GM12801 (cell line): Measurements from ENCODE around the gene C1QL1.

Source experiments
- TF ChIP-seq, protein P1 (sequence below): IDR thresholded peaks from one replicate; pipeline ENCODE4 v1.5.1; 2011; ENCODE audit warnings: control low read depth; ENCODE audit not compliant: insufficient read length; ENCODE audit errors: extremely low read depth

Gene C1QL1

GRCh38 chr17:45008216-45008615 is 40.1 kb upstream of the C1QL1 start:
- TF ChIP-seq, protein P1, sequence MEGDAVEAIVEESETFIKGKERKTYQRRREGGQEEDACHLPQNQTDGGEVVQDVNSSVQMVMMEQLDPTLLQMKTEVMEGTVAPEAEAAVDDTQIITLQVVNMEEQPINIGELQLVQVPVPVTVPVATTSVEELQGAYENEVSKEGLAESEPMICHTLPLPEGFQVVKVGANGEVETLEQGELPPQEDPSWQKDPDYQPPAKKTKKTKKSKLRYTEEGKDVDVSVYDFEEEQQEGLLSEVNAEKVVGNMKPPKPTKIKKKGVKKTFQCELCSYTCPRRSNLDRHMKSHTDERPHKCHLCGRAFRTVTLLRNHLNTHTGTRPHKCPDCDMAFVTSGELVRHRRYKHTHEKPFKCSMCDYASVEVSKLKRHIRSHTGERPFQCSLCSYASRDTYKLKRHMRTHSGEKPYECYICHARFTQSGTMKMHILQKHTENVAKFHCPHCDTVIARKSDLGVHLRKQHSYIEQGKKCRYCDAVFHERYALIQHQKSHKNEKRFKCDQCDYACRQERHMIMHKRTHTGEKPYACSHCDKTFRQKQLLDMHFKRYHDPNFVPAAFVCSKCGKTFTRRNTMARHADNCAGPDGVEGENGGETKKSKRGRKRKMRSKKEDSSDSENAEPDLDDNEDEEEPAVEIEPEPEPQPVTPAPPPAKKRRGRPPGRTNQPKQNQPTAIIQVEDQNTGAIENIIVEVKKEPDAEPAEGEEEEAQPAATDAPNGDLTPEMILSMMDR: no peak

DNA sequence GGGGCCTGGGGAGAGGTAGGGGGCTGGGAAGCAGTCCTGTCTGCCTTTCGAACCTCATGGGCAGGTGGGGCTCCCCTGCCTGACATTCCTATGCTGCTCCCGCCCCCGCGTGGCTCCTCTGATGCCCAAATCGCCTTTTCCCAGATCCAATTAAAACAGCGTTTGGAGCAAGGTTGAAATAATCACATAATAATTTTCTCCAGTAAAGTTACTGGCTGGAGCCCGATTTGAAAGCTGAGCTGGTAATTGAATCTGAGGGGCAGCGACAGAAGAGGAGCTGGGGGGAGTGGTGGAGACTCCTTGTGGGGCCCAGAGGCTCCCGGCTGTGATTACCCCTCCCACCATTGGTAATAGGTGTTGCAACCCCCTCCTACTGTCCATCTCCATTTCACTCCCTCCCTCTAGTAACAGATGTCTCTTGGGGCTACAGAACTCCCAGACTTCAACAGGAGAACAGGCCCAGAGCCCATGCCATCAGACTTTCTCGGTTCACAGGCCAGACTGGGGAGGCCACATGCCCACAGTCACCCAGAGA is 38.9 kb upstream of the C1QL1 start:
- TF ChIP-seq, protein P1: no peak

GRCh38 chr17:45005700-45006099 is 37.6 kb upstream of the C1QL1 start:
- TF ChIP-seq, protein P1: no peak

DNA sequence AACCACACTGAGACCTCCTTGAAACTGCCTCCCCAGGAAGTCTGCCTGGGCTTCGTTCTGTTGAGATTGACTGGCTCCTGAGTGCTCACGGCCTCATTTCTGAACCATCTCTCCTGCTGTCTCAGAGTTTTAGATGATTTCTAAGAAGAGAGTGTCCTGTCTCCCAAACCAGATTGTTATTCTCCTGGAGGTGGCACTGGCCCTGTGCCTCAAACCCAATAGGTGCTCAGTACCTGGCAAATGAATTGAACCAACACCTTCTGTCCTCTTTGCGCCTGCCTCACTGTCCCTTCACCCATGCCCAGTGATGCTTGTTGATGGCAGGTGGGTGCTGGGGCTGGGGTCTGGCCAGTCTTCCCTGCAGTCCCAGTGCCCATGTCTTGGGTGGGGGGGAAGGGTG is 36.3 kb upstream of the C1QL1 start:
- TF ChIP-seq, protein P1: no peak

DNA sequence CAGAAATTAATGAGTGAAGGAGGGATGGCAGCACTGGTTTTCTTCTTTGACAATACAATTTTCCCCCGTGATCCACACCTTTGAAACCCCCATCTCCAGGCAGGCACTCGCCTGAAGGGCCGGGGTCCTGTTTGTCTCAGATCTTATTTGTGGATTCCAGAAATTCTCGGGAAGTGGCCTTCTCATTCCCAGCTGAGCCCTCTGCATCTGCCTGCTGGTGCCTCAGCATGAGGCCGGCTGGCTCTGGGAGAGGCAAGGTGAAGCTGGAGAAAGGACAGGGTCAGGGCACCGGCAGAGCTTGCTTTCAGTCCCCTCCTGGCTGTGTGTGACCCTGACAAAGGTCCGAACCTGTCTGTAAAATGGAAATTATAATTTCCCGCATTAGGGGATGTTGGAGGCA is 35.8 kb upstream of the C1QL1 start:
- TF ChIP-seq, protein P1: no peak

DNA sequence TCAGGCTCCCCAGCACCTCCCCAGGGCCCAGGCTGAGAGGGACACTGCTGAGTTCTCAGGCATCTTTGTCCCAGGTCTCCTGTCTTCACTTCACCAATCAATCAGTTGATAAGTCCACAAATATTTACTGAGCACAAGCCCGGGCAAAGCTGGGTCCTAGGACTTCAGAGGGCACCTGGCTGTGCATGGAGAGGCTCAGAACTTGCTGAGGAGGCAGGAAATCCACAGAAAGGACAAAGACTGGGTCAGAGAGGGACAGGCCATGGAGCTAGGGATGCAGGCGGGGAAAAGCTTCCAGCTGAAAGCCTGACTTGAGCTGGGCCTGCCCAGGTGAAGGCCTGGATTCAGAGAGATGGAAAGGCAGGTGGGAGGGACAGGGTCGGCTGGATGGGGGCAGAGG is 33.2 kb upstream of the C1QL1 start:
- TF ChIP-seq, protein P1: no peak

DNA sequence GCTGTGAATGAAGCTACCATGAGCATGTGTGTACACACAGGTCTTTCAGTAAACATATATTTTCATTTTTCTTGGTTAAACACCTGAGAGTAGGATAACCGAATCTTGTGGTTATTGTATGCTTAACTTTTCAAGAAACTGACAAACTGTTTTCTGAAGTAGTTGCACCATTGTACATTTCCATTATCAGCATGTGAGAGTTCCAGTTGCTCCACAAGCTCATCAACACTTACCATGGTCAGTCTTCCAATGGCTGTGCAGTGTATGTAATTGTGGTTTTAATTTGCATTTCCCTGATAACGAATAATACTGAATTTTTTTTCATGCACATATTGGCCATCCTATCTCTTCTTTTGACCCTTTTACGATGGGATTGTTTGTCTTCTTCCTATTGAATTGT is 31.3 kb upstream of the C1QL1 start:
- TF ChIP-seq, protein P1: no peak
